HepG2 (cell line): Measurements from ENCODE around the gene TRIM8. TPM values are rescaled to one million over a fixed set of nuclear protein-coding genes. Genes with fewer than 3 reads are reported as not detected.

Experiments used
- CENPX ChIP-seq: sonication (generic); formaldehyde crosslinking; IDR thresholded peaks from 2 replicates; pipeline ENCODE4 v1.9.0; 2021; ENCODE audit warnings: mild to moderate bottlenecking, missing genetic modification reagents, moderate library complexity
- GTF2F1 ChIP-seq: fragments of 150-350 bp; IDR thresholded peaks from 2 replicates; pipeline ENCODE4 v1.6.1; 2014; ENCODE audit warnings: low read length
- HNRNPL ChIP-seq: fragments of 200-400 bp; formaldehyde crosslinking; IDR thresholded peaks from 2 replicates; pipeline ENCODE4 v1.6.1; 2017; ENCODE audit warnings: mild to moderate bottlenecking, low read depth, low read length
- JARID2 ChIP-seq: sonication (generic); formaldehyde crosslinking; IDR thresholded peaks from 2 replicates; pipeline ENCODE4 v1.8.1; 2023; ENCODE audit warnings: missing genetic modification reagents, inconsistent platforms; ENCODE audit not compliant: insufficient replicate concordance
- MAZ ChIP-seq, 2 experiments: sonication (generic) in 1 of 2; formaldehyde crosslinking in 1 of 2; IDR thresholded peaks; 2 replicates each; pipeline versions ENCODE4 v1.5.0 to v1.6.1; 2012 to 2020; ENCODE audit warnings: low read depth in 2 of 2, mild to moderate bottlenecking in 2 of 2, borderline replicate concordance in 1 of 2, improper control_type of control experiment in 1 of 2, low read length in 1 of 2, missing genetic modification reagents in 1 of 2, moderate library complexity in 1 of 2
- MED1 ChIP-seq: sonication (generic); formaldehyde crosslinking; IDR thresholded peaks from 2 replicates; pipeline ENCODE4 v1.4.0; 2020; ENCODE audit warnings: missing genetic modification reagents
- NFYC ChIP-seq: IDR thresholded peaks from 2 replicates; pipeline ENCODE4 v1.6.1; 2016; ENCODE audit warnings: missing genetic modification reagents, missing compliant biosample characterization
- PHB2 ChIP-seq: fragments of 450-650 bp; IDR thresholded peaks from 2 replicates; pipeline ENCODE4 v1.6.1; 2018; ENCODE audit not compliant: partially characterized antibody
- PLRG1 ChIP-seq: fragments of 450-650 bp; conservative IDR thresholded peaks from 2 replicates; pipeline ENCODE4 v1.6.1; 2016
- RBFOX2 ChIP-seq: fragments of 200-400 bp; formaldehyde crosslinking; IDR thresholded peaks from 2 replicates; pipeline ENCODE4 v1.6.1; 2017; ENCODE audit warnings: low read depth, mild to moderate bottlenecking, low read length
- SKI ChIP-seq: fragments of 450-650 bp; IDR thresholded peaks from one replicate; pipeline ENCODE4 v1.6.1; 2018; ENCODE audit warnings: mild to moderate bottlenecking; ENCODE audit not compliant: partially characterized antibody
- SNAPC2 ChIP-seq: sonication (generic); formaldehyde crosslinking; IDR thresholded peaks from 2 replicates; pipeline ENCODE4 v1.8.1; 2022; ENCODE audit warnings: mild to moderate bottlenecking, missing genetic modification reagents
- TP53 ChIP-seq: sonication (generic); formaldehyde crosslinking; conservative IDR thresholded peaks from 2 replicates; pipeline ENCODE4 v1.4.0; 2020; ENCODE audit warnings: missing genetic modification reagents
- ZEB1 ChIP-seq: IDR thresholded peaks from 2 replicates; pipeline ENCODE4 v1.6.1; 2012; ENCODE audit warnings: mild to moderate bottlenecking, low read depth, inconsistent platforms; ENCODE audit not compliant: insufficient replicate concordance
- ZFAT ChIP-seq: sonication (generic); formaldehyde crosslinking; conservative IDR thresholded peaks from 2 replicates; pipeline ENCODE4 v1.8.1; 2023; ENCODE audit warnings: missing genetic modification reagents, inconsistent platforms
- ZFY ChIP-seq: sonication (generic); formaldehyde crosslinking; IDR thresholded peaks from 2 replicates; pipeline ENCODE4 v1.4.0; 2020; ENCODE audit warnings: missing genetic modification reagents
- ZNF138 ChIP-seq: sonication (generic); formaldehyde crosslinking; IDR thresholded peaks from 2 replicates; pipeline ENCODE4 v1.5.0; 2020; ENCODE audit warnings: mild to moderate bottlenecking, low read depth, missing genetic modification reagents
- ZNF274 ChIP-seq: sonication (generic); formaldehyde crosslinking; IDR thresholded peaks from 2 replicates; pipeline ENCODE4 v1.5.1; 2020; ENCODE audit warnings: mild to moderate bottlenecking, missing genetic modification reagents
- ZNF337 ChIP-seq: sonication (generic); formaldehyde crosslinking; IDR thresholded peaks from 2 replicates; pipeline ENCODE4 v1.5.1; 2020; ENCODE audit warnings: missing genetic modification reagents, low read depth, mild to moderate bottlenecking, borderline replicate concordance
- ZNF468 ChIP-seq: sonication (generic); formaldehyde crosslinking; IDR thresholded peaks from 2 replicates; pipeline ENCODE4 v1.8.0; 2022; ENCODE audit warnings: mild to moderate bottlenecking, moderate library complexity, missing genetic modification reagents
- ZNF83 ChIP-seq: sonication (generic); formaldehyde crosslinking; IDR thresholded peaks from 2 replicates; pipeline ENCODE4 v1.4.0; 2020; ENCODE audit warnings: missing genetic modification reagents, mild to moderate bottlenecking, borderline replicate concordance
- polyA plus RNA-seq, 8 experiments: library from polyadenylated mRNA; depleted of rRNA in 3 of 8; stranded (reverse) in 7 of 8; unstranded in 1 of 8; fragments of >200 nt; fragmentation: Illumina TruSeq in 4 of 8; extraction: Trizol in 4 of 8; gene quantifications; 2 replicates each; pipeline versions ENCODE4 v1.2.1 to v1.2.3, GENCODE V29; 2011 to 2016; ENCODE audit warnings: low read depth in 4 of 8, missing spikeins in 1 of 8, mixed read lengths in 1 of 8; ENCODE audit not compliant: insufficient read depth in 1 of 8
- total RNA-seq, 5 experiments: library from RNA; depleted of rRNA; stranded (reverse); fragments of >200 nt; fragmentation: Illumina TruSeq; extraction: Trizol; gene quantifications; 2 replicates each; pipeline ENCODE4 v1.2.3, GENCODE V29; 2016; ENCODE audit warnings: low read depth in 1 of 5
- TF ChIP-seq, protein P1 (sequence below): sonication (generic); formaldehyde crosslinking; IDR thresholded peaks from 2 replicates; pipeline ENCODE4 v1.5.1; 2020; ENCODE audit warnings: mild to moderate bottlenecking, missing genetic modification reagents, moderate library complexity
- TF ChIP-seq, protein P2 (sequence below): sonication (generic); formaldehyde crosslinking; IDR thresholded peaks from 2 replicates; pipeline ENCODE4 v1.4.0; 2020; ENCODE audit warnings: mild to moderate bottlenecking, missing genetic modification reagents

TRIM8 gene
- total and polyA plus RNA-seq, 2 of the 13 experiments (the other 11 are each of a cell fraction or from before 2014, with no cell fraction given) = 38.9 to 66.5 TPM

DNA sequence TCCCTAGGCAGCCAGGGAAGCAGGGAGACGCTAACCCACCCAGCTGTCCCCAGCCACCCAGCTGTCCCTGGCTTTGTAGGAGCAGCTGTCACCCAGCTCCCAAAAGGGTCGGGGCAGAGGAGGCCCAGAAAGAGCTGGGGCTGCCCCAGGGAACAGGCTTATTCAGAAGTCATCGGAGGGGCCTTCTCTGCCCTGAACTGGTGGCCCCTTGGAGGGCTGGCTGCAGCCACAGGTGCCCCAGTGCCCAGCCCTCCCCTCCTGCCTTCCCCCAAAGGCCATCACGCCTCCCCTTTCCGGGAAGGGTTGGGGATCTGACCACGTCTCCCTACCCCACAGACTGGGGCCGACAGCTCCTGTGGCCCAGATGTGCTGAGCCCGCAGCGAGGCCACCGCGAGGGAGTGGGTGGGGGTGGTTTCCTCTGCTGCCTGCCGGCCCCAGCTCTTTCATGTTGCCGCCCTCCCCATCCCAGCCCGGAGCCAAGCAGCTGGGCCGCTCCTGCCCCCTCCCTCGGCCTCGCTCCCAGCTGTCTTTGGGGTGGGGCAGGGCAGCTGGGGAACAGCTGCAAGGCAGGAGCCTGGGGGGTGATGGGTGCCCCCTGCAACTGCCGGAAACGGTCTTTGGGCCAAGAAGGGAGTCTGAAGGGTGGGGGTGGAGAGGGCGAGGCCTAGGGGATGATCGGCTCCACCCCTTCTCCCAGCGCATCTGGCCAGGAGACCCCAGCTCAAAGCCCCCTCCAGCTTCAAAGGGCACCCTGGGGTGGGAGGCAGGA, 16.8 kb downstream of the TRIM8 start (continued):
- TF ChIP-seq PHB2 = no peak
- TF ChIP-seq ZNF468 (CRISPR knock-in tag) = 0 out of 2 replicates have a peak, but pooled peaks have one; percentile 7
- no peak for TF ChIP-seq SNAPC2
- TF ChIP-seq CENPX (CRISPR knock-in tag) = no peak
- no peak for TF ChIP-seq TP53 (CRISPR knock-in tag)
- TF ChIP-seq ZNF337 (CRISPR knock-in tag) = no peak
- TF ChIP-seq ZEB1 = no peak
- TF ChIP-seq ZNF83 = no peak
- peak; percentile 79 for TF ChIP-seq MAZ (IDR thresholded peaks at IDR 0.05; ENCODE audit: borderline replicate concordance, low read depth, low read length)
- peak; percentile 92 for TF ChIP-seq MAZ (CRISPR knock-in tag; IDR thresholded peaks at IDR 0.05; ENCODE audit: low read depth)
- TF ChIP-seq MED1 (CRISPR knock-in tag) = peak; percentile 43; the same call in 1 of the 2 replicates
- no peak for TF ChIP-seq PLRG1
- TF ChIP-seq HNRNPL = no peak; the same call in 1 of the 2 replicates
- TF ChIP-seq GTF2F1 = no peak
- TF ChIP-seq, protein P1, sequence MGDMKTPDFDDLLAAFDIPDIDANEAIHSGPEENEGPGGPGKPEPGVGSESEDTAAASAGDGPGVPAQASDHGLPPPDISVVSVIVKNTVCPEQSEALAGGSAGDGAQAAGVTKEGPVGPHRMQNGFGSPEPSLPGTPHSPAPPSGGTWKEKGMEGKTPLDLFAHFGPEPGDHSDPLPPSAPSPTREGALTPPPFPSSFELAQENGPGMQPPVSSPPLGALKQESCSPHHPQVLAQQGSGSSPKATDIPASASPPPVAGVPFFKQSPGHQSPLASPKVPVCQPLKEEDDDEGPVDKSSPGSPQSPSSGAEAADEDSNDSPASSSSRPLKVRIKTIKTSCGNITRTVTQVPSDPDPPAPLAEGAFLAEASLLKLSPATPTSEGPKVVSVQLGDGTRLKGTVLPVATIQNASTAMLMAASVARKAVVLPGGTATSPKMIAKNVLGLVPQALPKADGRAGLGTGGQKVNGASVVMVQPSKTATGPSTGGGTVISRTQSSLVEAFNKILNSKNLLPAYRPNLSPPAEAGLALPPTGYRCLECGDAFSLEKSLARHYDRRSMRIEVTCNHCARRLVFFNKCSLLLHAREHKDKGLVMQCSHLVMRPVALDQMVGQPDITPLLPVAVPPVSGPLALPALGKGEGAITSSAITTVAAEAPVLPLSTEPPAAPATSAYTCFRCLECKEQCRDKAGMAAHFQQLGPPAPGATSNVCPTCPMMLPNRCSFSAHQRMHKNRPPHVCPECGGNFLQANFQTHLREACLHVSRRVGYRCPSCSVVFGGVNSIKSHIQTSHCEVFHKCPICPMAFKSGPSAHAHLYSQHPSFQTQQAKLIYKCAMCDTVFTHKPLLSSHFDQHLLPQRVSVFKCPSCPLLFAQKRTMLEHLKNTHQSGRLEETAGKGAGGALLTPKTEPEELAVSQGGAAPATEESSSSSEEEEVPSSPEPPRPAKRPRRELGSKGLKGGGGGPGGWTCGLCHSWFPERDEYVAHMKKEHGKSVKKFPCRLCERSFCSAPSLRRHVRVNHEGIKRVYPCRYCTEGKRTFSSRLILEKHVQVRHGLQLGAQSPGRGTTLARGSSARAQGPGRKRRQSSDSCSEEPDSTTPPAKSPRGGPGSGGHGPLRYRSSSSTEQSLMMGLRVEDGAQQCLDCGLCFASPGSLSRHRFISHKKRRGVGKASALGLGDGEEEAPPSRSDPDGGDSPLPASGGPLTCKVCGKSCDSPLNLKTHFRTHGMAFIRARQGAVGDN = peak; percentile 91
- peak; percentile 45 for TF ChIP-seq ZFY
- TF ChIP-seq ZNF138 (CRISPR knock-in tag) = no peak
- TF ChIP-seq ZFAT (CRISPR knock-in tag) = no peak
- TF ChIP-seq, protein P2, sequence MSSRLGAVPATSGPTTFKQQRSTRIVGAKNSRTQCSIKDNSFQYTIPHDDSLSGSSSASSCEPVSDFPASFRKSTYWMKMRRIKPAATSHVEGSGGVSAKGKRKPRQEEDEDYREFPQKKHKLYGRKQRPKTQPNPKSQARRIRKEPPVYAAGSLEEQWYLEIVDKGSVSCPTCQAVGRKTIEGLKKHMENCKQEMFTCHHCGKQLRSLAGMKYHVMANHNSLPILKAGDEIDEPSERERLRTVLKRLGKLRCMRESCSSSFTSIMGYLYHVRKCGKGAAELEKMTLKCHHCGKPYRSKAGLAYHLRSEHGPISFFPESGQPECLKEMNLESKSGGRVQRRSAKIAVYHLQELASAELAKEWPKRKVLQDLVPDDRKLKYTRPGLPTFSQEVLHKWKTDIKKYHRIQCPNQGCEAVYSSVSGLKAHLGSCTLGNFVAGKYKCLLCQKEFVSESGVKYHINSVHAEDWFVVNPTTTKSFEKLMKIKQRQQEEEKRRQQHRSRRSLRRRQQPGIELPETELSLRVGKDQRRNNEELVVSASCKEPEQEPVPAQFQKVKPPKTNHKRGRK (CRISPR knock-in tag) = no peak
- TF ChIP-seq JARID2 (CRISPR knock-in tag) = no peak
- TF ChIP-seq RBFOX2 = peak; percentile 56
- TF ChIP-seq NFYC (CRISPR knock-in tag) = no peak
- no peak for TF ChIP-seq SKI
- TF ChIP-seq ZNF274 = no peak
